HepG2 (cell line): ENCODE results near the gene SUN5. TPM values are rescaled to one million over a fixed set of nuclear protein-coding genes. Genes with fewer than 3 reads are reported as not detected.

Experiments
- AGO2 ChIP-seq: fragments of 200-400 bp; formaldehyde crosslinking; optimal IDR thresholded peaks from 2 replicates; pipeline ENCODE3; 2017; ENCODE audit warnings: mild to moderate bottlenecking, low read depth, low read length, moderate library complexity
- CENPT ChIP-seq: sonication (generic); formaldehyde crosslinking; IDR thresholded peaks from 2 replicates; pipeline ENCODE4 v1.8.0; 2022; ENCODE audit warnings: low read depth, mild to moderate bottlenecking, moderate library complexity, missing genetic modification reagents
- FOSL2 ChIP-seq: sonication (generic); formaldehyde crosslinking; IDR thresholded peaks from 2 replicates; pipeline ENCODE4 v1.4.0; 2020; ENCODE audit warnings: missing genetic modification reagents
- FOXP1 ChIP-seq, 2 experiments: fragments of 450-650 bp in 1 of 2; IDR thresholded peaks; 2 replicates each; pipeline ENCODE4 v1.6.1; 2017 to 2018; ENCODE audit warnings: antibody characterized with exemption in 1 of 2
- HOXA9 ChIP-seq: sonication (generic); formaldehyde crosslinking; IDR thresholded peaks from 2 replicates; pipeline ENCODE4 v1.8.1; 2022; ENCODE audit warnings: missing genetic modification reagents, mild to moderate bottlenecking, moderate library complexity, borderline replicate concordance
- NFIC ChIP-seq: IDR thresholded peaks from 2 replicates; pipeline ENCODE4 v1.6.1; 2012; ENCODE audit warnings: mild to moderate bottlenecking, low read length, inconsistent platforms
- SOX5 ChIP-seq: IDR thresholded peaks from 2 replicates; pipeline ENCODE4 v1.6.1; 2016; ENCODE audit warnings: borderline replicate concordance
- SRSF4 ChIP-seq: fragments of 200-400 bp; formaldehyde crosslinking; IDR thresholded peaks from one replicate; pipeline ENCODE4 v1.6.1; 2018; ENCODE audit warnings: mild to moderate bottlenecking, low read depth, low read length, moderate library complexity; ENCODE audit not compliant: poor library complexity, severe bottlenecking
- TSC22D2 ChIP-seq: sonication (generic); formaldehyde crosslinking; IDR thresholded peaks from 2 replicates; pipeline ENCODE4 v1.5.1; 2020; ENCODE audit warnings: missing genetic modification reagents, mild to moderate bottlenecking, borderline replicate concordance
- ZBTB44 ChIP-seq: sonication (generic); formaldehyde crosslinking; IDR thresholded peaks from 2 replicates; pipeline ENCODE4 v1.4.0; 2020; ENCODE audit warnings: missing genetic modification reagents
- ZNF253 ChIP-seq: sonication (generic); formaldehyde crosslinking; IDR thresholded peaks from 2 replicates; pipeline ENCODE4 v1.8.0; 2022; ENCODE audit warnings: mild to moderate bottlenecking, missing genetic modification reagents, borderline replicate concordance
- ZNF557 ChIP-seq: sonication (generic); formaldehyde crosslinking; IDR thresholded peaks from 2 replicates; pipeline ENCODE4 v1.4.0; 2020; ENCODE audit warnings: missing genetic modification reagents
- ZNF703 ChIP-seq: sonication (generic); formaldehyde crosslinking; IDR thresholded peaks from 2 replicates; pipeline ENCODE4 v1.5.1; 2020; ENCODE audit warnings: missing genetic modification reagents, mild to moderate bottlenecking, moderate library complexity, borderline replicate concordance
- ZNF777 ChIP-seq: sonication (generic); formaldehyde crosslinking; IDR thresholded peaks from 2 replicates; pipeline ENCODE4 v1.4.0; 2020; ENCODE audit warnings: missing genetic modification reagents
- polyA plus RNA-seq, 8 experiments: library from polyadenylated mRNA; depleted of rRNA in 3 of 8; stranded (reverse) in 7 of 8; unstranded in 1 of 8; fragments of >200 nt; fragmentation: Illumina TruSeq in 4 of 8; extraction: Trizol in 4 of 8; gene quantifications; 2 replicates each; pipeline versions ENCODE4 v1.2.1 to v1.2.3, GENCODE V29; 2011 to 2016; ENCODE audit warnings: low read depth in 4 of 8, missing spikeins in 1 of 8, mixed read lengths in 1 of 8; ENCODE audit not compliant: insufficient read depth in 1 of 8
- total RNA-seq, 5 experiments: library from RNA; depleted of rRNA; stranded (reverse); fragments of >200 nt; fragmentation: Illumina TruSeq; extraction: Trizol; gene quantifications; 2 replicates each; pipeline ENCODE4 v1.2.3, GENCODE V29; 2016; ENCODE audit warnings: low read depth in 1 of 5
- TF ChIP-seq, protein P1 (sequence below): sonication (generic); formaldehyde crosslinking; IDR thresholded peaks from 2 replicates; pipeline ENCODE4 v1.8.0; 2022; ENCODE audit warnings: missing genetic modification reagents, mild to moderate bottlenecking, moderate library complexity, borderline replicate concordance
- TF ChIP-seq, protein P2 (sequence below): IDR thresholded peaks from 2 replicates; pipeline ENCODE4 v1.6.1; 2016
- TF ChIP-seq, protein P3 (sequence below): sonication (generic); formaldehyde crosslinking; IDR thresholded peaks from 2 replicates; pipeline ENCODE4 v1.4.0; 2020; ENCODE audit warnings: mild to moderate bottlenecking, missing genetic modification reagents
- TF ChIP-seq, protein P4 (sequence below): sonication (generic); formaldehyde crosslinking; IDR thresholded peaks from 2 replicates; pipeline ENCODE4 v1.8.0; 2022; ENCODE audit warnings: low read depth, missing genetic modification reagents

The SUN5 gene
- total and polyA plus RNA-seq, 2 of the 13 experiments (the other 11 are each of a cell fraction or from before 2014, with no cell fraction given) = not detected

DNA sequence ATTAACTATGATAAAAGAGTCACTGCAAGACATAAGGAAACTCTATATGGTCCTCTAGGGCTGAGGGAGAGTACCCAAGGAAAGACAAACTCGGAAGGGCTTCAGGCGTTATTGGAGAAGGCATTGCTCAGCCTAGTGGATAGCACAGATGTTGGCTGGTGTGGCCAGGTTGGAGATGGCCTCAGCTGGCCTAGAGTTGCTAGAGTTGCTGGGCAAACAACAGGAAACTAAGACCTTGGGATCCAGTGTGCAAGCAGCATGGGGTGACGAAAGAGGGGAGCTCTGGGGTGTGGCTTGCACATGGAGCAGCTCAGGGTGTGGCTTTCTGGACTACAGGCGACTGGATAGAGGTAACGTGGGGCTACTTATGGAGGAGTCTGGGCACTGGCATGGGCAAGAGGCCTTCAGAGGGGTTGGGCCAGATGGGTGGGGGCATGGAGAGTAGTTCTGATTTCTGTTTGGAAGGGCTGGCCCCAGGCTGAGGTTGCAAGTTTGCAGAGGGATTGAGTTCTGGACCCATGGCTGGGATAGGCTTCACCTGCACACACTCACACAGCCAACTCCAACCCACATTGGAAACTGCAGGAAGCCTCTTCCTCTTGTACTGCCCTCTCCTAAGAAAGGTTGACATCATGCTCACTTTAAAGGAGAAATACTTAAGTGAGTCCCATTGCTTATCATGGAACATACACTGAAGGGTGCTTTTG is 22.0 kb upstream of the SUN5 start (continued):
- TF ChIP-seq, protein P1, sequence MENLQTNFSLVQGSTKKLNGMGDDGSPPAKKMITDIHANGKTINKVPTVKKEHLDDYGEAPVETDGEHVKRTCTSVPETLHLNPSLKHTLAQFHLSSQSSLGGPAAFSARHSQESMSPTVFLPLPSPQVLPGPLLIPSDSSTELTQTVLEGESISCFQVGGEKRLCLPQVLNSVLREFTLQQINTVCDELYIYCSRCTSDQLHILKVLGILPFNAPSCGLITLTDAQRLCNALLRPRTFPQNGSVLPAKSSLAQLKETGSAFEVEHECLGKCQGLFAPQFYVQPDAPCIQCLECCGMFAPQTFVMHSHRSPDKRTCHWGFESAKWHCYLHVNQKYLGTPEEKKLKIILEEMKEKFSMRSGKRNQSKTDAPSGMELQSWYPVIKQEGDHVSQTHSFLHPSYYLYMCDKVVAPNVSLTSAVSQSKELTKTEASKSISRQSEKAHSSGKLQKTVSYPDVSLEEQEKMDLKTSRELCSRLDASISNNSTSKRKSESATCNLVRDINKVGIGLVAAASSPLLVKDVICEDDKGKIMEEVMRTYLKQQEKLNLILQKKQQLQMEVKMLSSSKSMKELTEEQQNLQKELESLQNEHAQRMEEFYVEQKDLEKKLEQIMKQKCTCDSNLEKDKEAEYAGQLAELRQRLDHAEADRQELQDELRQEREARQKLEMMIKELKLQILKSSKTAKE (CRISPR knock-in tag) = peak; percentile 10; the same call in 1 of the 2 replicates
- TF ChIP-seq FOSL2 (peak; percentile 35; the same call in 1 of the 2 replicates), HOXA9 (CRISPR knock-in tag) (peak; percentile 72; the same call in 1 of the 2 replicates), ZNF703 (CRISPR knock-in tag) (no peak), ZBTB44 (CRISPR knock-in tag) (0 out of 2 replicates have a peak, but pooled peaks have one; percentile 16), FOXP1 (IDR thresholded peaks at IDR 0.05) (no peak), FOXP1 (CRISPR knock-in tag; IDR thresholded peaks at IDR 0.05) (peak; percentile 8; the same call in 1 of the 2 replicates), ZNF557 (CRISPR knock-in tag) (peak; percentile 49; the same call in 1 of the 2 replicates), SOX5 (CRISPR knock-in tag) (peak; percentile 30; the same call in 1 of the 2 replicates), CENPT (CRISPR knock-in tag) (peak; percentile 81; the same call in 1 of the 2 replicates), ZNF253 (peak; percentile 87; the same call in 1 of the 2 replicates), AGO2 (peak; percentile 99), SRSF4 (peak; percentile 96), NFIC (0 out of 2 replicates have a peak, but pooled peaks have one; percentile 62), TSC22D2 (CRISPR knock-in tag) (peak; percentile 82; the same call in 1 of the 2 replicates), ZNF777 (CRISPR knock-in tag) (no peak)
- TF ChIP-seq, protein P2, sequence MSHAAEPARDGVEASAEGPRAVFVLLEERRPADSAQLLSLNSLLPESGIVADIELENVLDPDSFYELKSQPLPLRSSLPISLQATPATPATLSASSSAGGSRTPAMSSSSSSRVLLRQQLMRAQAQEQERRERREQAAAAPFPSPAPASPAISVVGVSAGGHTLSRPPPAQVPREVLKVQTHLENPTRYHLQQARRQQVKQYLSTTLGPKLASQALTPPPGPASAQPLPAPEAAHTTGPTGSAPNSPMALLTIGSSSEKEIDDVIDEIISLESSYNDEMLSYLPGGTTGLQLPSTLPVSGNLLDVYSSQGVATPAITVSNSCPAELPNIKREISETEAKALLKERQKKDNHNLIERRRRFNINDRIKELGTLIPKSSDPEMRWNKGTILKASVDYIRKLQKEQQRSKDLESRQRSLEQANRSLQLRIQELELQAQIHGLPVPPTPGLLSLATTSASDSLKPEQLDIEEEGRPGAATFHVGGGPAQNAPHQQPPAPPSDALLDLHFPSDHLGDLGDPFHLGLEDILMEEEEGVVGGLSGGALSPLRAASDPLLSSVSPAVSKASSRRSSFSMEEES (CRISPR knock-in tag) = peak; percentile 28
- TF ChIP-seq, protein P3, sequence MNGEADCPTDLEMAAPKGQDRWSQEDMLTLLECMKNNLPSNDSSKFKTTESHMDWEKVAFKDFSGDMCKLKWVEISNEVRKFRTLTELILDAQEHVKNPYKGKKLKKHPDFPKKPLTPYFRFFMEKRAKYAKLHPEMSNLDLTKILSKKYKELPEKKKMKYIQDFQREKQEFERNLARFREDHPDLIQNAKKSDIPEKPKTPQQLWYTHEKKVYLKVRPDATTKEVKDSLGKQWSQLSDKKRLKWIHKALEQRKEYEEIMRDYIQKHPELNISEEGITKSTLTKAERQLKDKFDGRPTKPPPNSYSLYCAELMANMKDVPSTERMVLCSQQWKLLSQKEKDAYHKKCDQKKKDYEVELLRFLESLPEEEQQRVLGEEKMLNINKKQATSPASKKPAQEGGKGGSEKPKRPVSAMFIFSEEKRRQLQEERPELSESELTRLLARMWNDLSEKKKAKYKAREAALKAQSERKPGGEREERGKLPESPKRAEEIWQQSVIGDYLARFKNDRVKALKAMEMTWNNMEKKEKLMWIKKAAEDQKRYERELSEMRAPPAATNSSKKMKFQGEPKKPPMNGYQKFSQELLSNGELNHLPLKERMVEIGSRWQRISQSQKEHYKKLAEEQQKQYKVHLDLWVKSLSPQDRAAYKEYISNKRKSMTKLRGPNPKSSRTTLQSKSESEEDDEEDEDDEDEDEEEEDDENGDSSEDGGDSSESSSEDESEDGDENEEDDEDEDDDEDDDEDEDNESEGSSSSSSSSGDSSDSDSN (CRISPR knock-in tag) = peak; percentile 57; the same call in 1 of the 2 replicates
- TF ChIP-seq, protein P4, sequence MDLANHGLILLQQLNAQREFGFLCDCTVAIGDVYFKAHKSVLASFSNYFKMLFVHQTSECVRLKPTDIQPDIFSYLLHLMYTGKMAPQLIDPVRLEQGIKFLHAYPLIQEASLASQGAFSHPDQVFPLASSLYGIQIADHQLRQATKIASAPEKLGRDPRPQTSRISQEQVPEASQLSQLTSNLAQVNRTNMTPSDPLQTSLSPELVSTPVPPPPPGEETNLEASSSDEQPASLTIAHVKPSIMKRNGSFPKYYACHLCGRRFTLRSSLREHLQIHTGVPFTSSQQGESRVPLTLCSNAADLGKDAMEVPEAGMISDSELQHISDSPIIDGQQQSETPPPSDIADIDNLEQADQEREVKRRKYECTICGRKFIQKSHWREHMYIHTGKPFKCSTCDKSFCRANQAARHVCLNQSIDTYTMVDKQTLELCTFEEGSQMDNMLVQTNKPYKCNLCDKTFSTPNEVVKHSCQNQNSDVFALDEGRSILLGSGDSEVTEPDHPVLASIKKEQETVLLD (CRISPR knock-in tag) = 0 out of 2 replicates have a peak, but pooled peaks have one; percentile 7
